Measurements from ENCODE around the gene MAP2K5.

Gene MAP2K5

DNA sequence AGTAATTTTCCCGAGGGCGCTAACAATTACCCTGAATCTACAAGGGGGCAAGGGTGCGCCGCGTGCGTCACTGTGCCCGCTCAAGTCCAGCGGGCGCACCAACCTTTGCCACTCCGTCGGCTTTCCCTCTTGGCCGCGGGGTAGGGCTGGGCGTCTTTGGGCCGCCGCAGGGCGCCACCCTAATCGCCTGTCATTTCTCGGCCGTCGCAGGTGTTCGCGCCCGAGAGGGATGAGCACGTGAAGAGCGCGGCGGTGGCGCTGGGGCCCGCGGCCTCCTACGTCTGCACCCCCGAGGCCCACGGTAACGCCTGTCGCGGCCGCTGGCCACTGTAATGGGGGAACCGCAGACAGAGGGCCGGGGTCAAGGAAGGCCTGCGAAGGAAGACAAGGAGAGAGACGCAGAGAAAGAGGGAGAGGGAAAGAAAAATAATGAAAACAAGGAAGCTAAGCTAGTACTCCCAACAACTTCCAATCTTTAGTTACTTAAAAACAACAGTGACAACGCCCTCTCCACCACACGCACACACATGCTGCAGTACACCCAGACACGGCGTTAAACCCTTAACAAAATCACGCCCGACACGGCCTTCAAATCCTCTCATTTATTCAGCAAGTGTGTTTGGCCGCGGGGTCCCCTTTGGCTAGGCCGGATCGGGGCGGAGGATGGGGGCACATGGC, 286.6 kb downstream of the MAP2K5 start:
- no peak for DNase-seq

DNA sequence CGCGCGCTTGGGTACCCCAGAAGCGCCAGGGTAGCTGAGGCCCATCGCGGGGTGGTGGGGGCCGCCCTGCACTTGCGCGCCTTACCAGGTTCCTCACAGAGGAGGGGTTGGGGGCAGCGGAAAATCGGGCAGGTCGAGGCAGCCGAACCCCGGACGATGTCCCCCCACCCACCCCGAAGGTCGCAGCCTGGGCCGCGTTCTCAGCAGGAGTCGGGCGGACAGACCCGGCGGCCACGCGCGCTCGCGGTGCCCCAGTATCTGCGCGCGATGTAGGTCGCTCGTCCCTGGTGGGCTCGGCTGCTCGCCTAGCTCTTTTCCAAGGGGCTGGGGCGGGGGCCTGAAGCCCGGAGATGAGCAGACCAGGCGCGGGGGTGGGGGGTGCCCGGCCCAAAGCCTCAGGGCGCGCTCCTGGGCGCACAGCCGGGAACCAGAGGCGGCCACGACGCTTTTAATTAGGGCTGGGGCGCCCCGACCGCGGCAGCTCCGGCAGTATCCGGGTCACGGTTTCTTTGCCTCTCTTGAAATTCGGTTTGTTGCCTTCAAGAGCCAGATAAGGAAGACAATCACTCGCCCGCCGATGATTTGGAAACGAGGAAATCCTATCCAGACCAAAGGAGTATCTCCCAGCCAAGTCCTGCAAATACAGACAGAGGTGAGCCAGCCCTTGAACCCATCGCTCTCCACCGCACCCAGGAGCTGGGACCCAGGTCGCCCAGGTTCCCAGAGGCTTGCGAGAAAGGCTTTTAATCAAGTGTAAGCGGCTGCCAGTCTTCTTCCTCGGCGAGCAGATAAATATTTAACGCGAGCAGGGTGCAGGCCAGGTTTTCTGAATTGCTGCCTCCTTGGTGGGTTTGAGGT, 287.4 kb downstream of the MAP2K5 start:
- no peak for DNase-seq

DNA sequence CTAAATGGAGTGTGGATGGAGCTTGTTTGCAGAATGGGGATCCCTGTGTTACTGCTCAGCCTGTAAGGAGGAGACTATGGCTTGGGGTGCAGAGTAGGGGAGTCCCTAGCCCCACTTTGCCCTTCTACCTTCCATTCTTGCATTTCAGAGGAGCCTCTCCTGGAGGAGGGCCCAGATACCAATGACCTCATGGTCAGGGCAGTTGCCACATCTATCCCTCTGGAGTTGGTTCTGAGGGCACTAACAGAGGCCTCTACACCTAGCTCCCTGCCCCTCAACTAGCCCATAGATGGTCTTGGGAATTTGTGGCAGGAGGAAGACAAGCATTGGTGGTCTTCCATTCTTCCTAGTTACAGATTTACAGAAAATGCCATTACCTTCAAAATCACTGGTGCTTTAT, 288.9 kb downstream of the MAP2K5 start:
- no peak for DNase-seq

DNA sequence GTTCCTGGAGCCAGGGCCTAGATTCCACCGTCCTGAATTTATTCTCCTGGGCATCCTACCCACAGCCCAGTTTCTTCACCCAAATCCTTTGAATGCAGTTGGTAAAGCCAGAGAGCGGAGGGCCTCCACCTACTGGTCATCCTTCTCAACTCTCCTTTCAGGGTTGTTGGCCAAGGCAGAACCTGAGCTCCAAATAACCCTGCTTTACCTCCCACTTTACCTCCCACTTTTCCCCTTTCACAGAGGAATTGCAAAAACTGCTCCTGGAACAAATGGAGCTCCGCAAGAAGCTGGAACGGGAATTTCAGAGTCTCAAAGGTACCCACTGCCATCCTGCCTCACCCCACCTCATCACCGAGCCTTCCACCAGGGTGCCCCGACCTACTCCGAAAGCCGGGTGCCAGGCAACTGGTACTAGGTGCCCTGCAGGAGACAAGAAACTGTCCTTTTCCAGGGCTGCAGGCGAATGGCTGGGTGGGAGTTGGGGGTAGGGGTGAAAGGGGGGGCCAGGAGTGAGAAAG, 289.6 kb downstream of the MAP2K5 start:
- DNase-seq: no peak

DNA sequence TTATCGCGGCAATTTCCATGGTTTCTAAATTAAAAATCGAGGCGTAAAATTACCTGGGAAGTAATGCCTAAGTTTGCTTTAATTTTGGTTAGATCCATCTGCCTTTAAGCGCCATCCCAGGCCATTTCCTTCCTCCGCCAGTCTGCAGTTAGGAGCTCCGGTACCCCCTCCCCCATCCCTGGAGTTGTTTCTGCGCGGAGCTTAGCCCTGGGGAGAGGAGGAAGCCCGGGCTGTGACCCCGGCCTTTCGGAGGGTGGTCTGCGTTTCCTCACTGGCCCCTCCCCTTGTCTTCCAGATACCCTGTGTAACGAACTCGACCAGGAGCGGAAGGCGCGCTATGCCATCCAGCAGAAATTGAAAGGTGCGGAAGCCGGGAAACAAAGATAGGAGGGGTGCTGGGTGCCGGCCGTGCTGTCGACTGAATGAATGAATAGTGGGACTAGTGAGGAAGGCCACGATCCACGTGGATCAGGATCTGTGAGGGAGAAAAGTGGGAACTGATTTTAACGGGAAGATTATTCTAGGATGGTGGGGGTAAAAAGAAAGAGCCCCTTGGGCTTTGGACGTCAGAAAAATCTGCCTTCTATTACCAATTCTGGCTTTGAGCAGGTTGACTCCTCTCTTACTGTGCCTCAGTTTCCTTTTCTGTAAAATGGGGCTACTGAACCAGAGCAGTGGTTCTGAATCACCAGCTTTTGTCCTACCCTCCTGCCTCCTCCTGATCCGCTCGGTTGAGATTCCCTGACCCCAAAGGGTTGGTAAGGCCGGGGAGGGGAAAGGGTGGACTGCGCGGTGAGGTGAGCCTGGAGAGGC, 290.6 kb downstream of the MAP2K5 start:
- DNase-seq: no peak

DNA sequence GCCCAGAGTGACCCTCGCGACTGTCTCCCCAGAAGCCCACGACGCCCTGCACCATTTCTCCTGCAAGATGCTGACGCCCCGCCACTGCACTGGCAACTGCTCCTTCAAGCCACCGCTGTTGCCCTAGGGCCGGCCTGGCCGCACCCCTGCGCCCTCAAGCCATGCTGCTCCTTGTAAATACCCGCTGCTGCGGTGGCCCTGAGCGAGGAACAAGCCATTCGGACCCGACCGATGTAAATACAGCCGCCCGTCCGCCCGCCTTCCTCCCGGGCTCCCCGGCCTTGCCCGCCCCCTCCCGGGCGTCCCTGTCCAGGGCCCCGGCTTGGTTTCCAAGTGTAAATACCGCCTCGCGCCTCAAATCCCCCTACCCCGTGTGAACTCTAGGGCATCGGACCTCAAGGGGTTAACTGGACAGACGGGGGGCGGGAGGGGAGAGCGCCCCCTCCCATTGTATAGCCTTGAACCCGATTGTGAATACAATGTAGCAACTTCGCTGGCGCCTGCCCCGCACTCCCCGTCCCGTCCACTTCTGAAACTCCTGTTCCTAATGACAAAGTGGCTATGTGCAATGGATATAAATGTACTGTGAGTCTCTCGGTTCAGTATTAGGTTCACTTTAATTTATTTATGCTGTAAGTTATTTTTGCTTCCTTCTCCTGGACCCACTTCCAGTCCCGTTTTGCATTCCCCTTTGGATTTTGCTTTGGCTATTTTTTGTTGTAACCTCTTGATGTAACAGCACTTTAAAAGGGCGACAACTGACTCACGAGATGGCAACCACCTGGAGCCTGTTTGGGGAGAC, 291.4 kb downstream of the MAP2K5 start:
- DNase-seq: no peak

DNA sequence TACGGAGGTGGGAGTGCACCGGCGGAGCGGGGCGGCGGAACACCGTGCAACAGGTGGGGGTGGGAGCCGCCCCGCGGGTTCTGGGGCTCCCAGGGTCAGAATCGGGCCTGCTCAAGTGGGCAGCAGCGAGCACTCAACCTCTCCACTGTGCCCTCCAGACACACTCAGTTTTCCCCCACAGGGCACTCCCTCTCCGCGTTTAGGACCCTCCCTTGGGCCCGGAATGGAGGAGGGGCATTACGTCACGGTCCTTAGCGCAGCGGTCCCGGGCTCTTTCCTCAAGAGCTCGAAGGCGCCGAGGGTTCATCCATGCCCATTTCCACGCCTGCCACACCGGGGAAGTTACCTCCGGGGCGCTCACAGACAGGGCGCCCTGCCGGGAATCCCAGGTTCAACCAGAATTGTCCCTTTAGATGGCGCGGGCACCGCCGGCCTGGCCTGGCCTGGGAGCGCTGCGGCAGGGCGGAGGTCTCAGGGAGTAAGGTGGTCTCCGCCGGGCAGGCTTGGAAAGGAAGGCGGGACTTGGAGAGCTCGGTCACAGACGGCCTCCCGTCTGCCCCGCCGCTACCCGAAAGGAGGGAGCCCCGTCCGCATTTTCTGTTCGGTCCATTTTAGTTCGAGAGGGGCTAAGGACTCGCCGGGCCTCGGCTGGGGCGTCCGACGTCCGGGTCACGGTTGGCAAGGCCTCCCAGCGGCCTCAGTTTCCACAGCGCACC, 292.2 kb downstream of the MAP2K5 start:
- no peak for DNase-seq

DNA sequence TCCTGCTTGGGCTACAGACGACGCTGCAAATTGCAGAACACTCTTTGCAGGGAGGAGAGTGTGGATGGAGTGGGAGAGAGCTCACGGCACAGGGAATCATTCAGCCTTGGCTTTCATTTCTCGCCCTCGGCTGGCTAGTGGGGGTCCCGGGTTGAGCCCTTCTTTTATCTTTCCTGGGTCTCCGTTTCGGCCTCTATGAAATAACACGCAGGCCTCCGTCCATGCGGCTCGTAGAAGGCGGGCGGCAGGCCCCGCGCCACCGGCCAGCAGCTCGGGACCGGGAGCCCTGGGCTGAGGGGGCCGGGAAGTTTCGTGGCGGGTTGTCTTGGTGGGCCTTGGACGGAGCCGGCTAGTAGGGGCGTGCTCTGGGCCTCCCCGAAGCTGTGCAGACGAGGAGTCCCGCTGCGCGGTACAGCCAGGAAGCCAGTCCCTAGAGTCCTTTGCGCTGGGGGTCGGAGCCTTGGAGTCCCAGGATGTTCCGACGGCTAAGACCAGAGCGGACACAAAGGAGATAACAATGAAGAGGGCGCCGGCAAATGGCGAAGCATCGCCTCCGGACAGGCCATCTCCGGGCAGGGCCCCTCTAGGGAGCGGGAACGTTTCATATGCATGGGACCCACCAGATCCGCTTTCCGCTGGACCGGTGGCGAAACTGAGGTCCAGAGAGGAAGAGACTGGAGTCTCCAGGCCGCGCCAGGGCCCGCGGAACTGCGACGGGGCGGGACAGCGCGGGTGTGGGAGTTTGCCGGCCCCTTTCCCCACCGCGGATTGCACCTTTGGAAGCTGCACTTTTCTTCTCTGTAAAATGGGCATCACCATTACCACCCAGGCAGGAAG, 293.0 kb downstream of the MAP2K5 start:
- no peak for DNase-seq

DNA sequence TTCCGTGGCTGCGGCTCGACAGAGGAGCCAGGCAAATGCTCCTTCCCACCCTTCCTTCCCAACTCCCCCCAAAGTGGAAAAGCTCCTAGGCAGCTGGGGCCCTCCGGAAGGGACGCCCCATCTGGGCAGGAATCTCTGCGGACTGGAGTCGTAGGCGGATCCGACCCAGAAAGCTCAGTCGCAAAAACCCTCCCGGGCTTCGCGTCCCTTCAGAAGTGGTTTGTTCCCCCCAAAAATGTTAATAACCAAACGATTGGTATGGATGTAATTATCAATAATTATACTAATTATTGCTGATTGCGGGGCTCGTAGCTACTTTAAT, 293.6 kb downstream of the MAP2K5 start:
- DNase-seq: no peak

DNA sequence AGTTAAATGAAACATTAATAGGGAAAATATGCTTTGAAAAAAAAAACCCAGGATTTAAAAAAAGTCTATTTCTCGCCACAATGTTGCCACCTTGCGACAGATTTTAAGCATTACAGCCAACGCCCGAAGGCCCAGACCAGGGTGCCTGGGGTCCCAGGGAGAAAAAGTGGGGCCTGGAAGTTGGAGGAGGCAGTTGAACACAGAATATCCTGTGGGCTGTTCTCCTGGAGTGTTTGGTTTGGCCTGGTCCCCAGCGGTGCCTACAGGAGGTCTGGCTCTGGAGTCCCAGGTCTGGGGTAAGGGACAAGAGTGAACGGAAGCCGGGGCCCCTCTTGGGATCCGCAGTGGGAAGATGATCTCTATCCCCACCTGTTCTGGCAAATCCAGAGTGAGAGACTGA, 294.0 kb downstream of the MAP2K5 start:
- DNase-seq: peak in 1 of 2 donors; percentile 51

DNA sequence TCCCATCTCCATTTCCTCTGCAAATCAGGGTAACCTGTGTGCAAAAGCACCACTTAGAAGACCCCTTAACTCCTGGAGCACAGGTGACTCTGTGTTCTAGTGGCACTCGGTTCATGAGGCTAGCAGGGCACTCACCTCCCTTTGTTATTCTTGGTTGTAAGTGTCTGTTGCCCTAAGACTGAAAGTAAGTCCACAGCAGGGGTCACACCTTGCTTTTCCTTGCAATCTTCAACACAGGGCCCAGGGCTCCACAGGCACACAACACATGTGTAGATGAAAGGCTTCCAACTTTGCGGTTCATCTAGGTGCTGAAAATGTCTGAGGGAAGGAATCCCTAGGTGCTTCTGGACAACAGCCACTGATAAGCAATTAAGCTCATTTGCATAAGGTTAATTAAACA, 294.5 kb downstream of the MAP2K5 start:
- DNase-seq: no peak

DNA sequence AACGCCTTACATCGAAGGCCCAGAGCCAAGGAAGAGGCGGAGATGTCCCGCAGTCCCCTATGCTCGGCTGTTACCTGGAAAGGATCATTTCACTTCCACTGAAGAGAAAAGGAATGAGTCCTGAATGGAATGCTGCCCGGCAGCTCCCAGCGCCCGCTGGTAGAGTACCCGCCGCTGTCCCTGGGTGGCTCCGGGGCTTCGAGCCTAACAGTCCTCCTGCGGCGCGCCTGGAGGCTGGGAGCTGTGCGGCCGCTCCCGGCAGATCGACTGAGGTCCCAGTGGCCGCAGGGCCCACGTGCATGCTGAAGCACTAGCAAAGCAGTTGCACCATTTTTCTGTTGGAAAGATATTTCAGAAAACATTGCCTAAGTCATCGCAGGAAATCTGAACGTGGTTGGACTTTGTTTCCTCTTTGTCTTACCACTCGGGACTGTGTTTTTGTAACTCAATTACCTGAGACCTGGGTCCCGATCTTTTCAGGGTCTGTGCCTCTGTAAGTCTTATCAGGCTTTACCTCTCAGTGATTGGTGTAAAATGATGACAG, 296.4 kb downstream of the MAP2K5 start:
- no peak for DNase-seq

DNA sequence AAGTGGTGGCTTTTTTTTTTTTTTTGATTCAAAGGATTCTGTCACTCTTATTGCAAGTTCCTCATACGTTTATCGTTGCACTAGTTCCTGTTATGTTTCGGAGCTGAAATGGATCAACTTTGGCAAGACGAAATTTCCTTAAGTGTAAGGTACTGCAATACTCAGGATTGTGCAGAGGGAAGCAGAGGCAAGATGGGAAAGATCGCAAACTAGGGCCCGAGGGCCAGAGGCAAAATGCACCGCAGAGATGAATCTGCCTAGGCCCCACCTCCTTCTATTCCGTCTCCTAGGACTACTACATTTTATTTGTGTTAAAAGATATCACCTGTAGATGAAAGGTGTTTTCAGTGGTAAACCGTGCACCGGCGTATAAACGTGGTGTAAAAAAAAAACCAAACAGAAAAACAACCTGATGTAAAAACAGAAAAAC, 297.0 kb downstream of the MAP2K5 start:
- DNase-seq: no peak

DNA sequence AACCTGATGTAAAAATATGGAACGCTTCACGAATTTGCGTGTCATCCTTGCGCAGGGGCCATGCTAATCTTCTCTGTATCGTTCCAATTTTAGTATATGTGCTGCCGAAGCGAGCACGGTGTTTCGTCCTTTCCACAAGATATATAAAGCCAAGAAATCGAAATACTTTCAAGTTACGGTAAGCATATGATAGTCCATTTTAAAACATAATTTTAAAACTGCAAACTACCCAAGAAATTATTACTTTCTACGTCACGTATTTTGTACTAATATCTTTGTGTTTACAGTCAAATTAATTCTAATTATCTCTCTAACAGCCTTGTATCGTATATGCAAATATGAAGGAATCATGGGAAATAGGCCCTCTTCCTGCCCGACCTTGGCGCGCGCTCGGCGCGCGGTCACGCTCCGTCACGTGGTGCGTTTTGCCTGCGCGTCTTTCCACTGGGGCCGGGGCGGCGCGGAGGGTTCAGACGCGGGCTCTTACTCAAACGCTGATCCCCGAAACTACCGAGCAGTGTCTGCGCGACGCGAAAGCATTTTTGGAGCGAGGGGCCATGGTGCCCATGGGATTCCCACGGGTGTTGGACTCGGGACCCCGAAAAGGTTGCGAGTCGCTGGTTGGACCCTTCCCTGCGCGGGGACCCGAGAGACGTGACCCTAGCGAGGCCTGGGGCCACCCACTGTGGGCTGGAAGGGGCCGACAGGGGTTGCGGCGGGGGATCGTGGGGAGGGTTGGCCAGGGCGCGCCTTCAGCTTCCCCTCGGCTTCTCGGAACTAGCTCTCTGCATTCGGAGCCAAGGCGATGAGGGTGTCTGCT, 297.6 kb downstream of the MAP2K5 start, which contains the start of gene RNU6-1:
RNU6-1 (minus strand) TSS at position 117 of the 820 bp plus-strand sequence.
- peak; percentile 74 to 95 for DNase-seq

DNA sequence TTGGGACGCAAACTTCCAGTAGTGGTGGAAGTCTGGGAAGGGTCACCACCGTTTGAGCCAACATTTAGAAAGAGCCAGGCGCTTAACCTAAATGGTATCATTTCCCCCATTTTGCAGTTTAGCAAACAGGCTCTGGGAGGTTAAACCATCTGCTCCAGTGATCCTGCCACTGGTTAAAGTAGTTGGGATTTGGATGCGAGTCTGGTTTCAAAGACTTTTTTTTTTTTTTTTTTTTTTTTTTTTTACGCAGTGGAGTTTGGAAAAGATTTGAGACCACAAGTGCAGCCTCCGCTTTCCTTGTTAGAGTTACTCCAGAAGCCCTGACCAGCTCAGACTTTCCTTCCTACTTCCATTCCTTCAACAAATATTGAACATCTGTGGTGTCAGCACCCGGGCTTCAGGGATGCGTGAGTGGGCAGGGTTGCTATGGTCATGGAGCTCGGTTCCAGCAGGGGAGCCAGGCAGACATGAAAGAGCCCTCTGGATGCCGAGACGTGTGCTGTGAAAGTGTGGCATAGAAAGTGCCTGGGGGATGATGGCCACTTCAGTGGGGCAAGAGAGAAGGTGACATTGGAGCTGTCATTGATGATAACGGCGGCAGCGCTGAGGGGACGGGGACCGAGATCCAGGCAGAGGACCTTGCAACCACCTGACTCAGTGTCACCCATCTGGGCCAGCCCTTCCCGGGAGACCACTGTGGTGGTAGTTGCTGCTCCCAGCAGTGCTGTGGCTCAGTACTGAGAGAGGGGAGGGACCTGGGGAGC, 298.4 kb downstream of the MAP2K5 start:
- no peak for DNase-seq

DNA sequence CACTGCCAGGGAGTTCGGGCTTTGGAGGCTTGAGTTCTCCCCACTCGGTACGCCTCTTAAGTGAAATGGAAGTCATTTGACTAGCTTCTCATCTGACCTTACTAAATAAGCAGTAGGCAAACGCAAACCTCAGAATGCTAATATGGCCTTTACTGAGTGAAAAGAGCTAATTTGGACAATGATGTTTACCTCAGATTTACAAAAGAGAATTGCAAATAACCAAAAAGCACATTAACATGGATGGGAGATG, 298.9 kb downstream of the MAP2K5 start:
- DNase-seq: no peak

DNA sequence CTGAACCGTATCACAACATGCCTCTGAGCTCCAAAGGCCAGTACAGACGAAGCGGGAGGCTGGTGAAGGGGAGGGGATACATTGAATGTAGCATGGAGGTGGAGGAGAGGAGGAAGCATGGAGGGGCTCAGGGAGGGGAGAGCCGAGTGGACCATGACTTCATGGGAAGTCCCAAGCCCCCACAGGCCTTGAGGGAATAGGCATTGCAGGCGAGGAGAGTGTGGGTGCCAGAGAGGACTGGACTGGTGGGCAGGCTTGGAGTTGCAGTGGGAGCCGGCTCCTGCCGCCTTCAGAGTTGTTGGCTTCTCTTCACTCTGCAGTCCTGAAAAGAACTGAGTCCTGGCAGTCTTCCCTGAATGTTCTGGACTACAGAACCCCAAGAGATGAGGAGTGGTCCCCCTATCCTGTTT, 300.6 kb downstream of the MAP2K5 start:
- DNase-seq: no peak

DNA sequence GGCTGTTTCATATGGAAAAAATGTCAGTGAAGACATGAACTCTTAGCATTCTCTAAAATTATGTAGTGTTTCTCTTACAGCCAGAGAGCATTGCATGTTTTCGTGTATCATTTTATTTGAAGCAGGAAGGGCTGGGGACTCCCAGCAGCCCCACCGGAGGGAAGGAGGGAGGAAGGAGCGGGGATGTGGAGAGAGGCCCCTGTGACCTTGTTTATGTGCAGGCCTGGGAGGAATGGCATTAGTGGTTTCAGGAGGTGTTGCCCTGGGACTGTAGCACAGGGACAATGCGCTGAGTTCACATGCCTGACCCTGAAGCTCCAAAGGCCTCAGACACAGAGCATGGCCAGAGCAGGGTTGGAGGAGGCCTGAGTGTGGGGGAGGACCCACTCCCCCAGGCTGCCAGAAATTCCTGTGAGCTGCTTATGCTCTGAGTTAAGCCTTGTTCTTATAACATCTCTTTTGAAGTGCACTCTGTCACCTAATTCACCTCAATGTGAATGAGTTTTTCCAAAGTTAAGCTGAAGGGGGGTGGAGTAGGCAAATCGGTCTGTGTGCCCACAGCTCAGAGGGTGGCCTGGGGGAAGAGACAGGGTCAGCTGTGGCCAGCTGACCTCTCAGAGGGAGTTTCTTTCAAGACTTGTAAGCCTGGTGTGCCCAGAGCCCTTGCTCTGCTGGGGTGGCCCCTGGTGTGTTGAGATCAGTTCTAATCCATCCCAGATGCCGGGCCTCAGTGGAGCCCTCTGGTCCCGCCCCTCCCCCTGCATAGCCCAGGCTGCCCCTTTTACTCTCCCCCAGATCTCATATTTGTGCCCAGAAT, 301.3 kb downstream of the MAP2K5 start:
- no peak for DNase-seq

Measured in bone marrow (tissue), 2 donors.